B cell (primary cell): ENCODE measurements around the gene GFPT2. TPM values are rescaled to one million over a fixed set of nuclear protein-coding genes. Genes with fewer than 3 reads are reported as not detected.

Source experiments
- ATAC-seq: fragments of 200-7000 bp; cut with Tn5 transposase; one replicate; pipeline ENCODE4 v1.10.0; 2021; ENCODE audit warnings: low read depth, mild to moderate bottlenecking, moderate number of reproducible peaks, moderate library complexity
- CTCF ChIA-PET: fragments of 350-600 bp; sonication (Branson Sonifier 250); formaldehyde crosslinking; loops from one replicate; lab custom pipeline; 2021; ENCODE audit warnings: antibody characterized with exemption, inconsistent platforms; lab: Charles Lee
- POLR2A ChIA-PET: fragments of 350-600 bp; sonication (Branson Sonifier 250); formaldehyde crosslinking; loops from one replicate; lab custom pipeline; 2021; ENCODE audit warnings: antibody characterized with exemption; lab: Charles Lee
- DNase-seq: peaks from one replicate; pipeline ENCODE4 v3.0.0; 2013
- H2AFZ ChIP-seq: 2 replicates; pipeline ENCODE4 v1.6.1; 2012; ENCODE audit warnings: mild to moderate bottlenecking, low read depth, low read length; ENCODE audit not compliant: insufficient read depth, poor library complexity, severe bottlenecking
- H3K27ac ChIP-seq, 2 donors: 1 replicate in 1 of 2; 2 replicates in 1 of 2; pipeline ENCODE4 v1.5.1; 2012 to 2013; ENCODE audit warnings: low read length in 2 of 2, mild to moderate bottlenecking in 2 of 2, moderate library complexity in 1 of 2
- H3K27me3 ChIP-seq, 4 experiments: fragments of 200-600 bp in 1 of 4; sonication (generic) in 1 of 4; replicated peaks in 1 of 4; 1 replicate in 2 of 4; 2 replicates in 2 of 4; pipeline versions ENCODE4 v1.6.1 to v1.7.0; 2013 to 2016; ENCODE audit warnings: low read length in 3 of 4, mild to moderate bottlenecking in 2 of 4, mixed read lengths in 1 of 4, moderate library complexity in 1 of 4; ENCODE audit not compliant: insufficient read depth in 4 of 4, control insufficient read depth in 3 of 4; ENCODE audit errors: control extremely low read depth in 1 of 4
- H3K36me3 ChIP-seq, 2 experiments: replicated peaks in 1 of 2; 1 replicate in 1 of 2; 2 replicates in 1 of 2; pipeline versions ENCODE4 v1.6.1 to v1.7.1; 2013; ENCODE audit warnings: low read length in 1 of 2; ENCODE audit not compliant: insufficient read depth in 2 of 2, control insufficient read depth in 1 of 2; ENCODE audit errors: control extremely low read depth in 1 of 2, extremely low read depth in 1 of 2
- H3K4me1 ChIP-seq, 2 donors: fragments of 200-600 bp in 1 of 2; sonication (generic) in 1 of 2; 1 replicate in 1 of 2; 2 replicates in 1 of 2; pipeline versions ENCODE4 v1.5.1 to v1.6.1; 2013 to 2017; ENCODE audit warnings: low read length in 2 of 2; ENCODE audit not compliant: control insufficient read depth in 2 of 2, insufficient read depth in 2 of 2
- H3K4me2 ChIP-seq: replicated peaks from 2 replicates; pipeline ENCODE3; 2012; ENCODE audit warnings: mild to moderate bottlenecking, low read depth, low read length; ENCODE audit not compliant: poor library complexity, severe bottlenecking
- H3K4me3 ChIP-seq, 5 experiments: fragments of 200-600 bp in 1 of 5; sonication (generic) in 1 of 5; 1 replicate in 3 of 5; 2 replicates in 2 of 5; pipeline versions ENCODE4 v1.5.1 to v1.7.0; 2011 to 2016; ENCODE audit warnings: low read length in 4 of 5, mild to moderate bottlenecking in 4 of 5, low read depth in 2 of 5, control low read depth in 1 of 5, moderate library complexity in 1 of 5; ENCODE audit not compliant: insufficient read depth in 1 of 5; ENCODE audit errors: control extremely low read depth in 1 of 5, extremely low read depth in 1 of 5
- H3K79me2 ChIP-seq: fragments of 200-600 bp; sonication (generic); one replicate; pipeline ENCODE4 v1.6.0; 2016; ENCODE audit warnings: low read length; ENCODE audit not compliant: control insufficient read depth, insufficient read depth
- H3K9ac ChIP-seq: fragments of 200-600 bp; sonication (generic); 2 replicates; pipeline ENCODE4 v1.6.1; 2017; ENCODE audit warnings: mild to moderate bottlenecking, low read length, moderate library complexity
- H3K9me3 ChIP-seq, 3 donors: one replicate each; pipeline versions ENCODE4 v1.6.1 to v1.7.1; 2013; ENCODE audit warnings: low read length in 2 of 3; ENCODE audit not compliant: control insufficient read depth in 2 of 3, insufficient read depth in 1 of 3; ENCODE audit errors: control extremely low read depth in 1 of 3
- H4K20me1 ChIP-seq: 2 replicates; pipeline ENCODE4 v1.6.0; 2012; ENCODE audit warnings: mild to moderate bottlenecking, low read length; ENCODE audit not compliant: insufficient read depth, control insufficient read depth, poor library complexity, severe bottlenecking
- H3K27ac Mint-ChIP-seq: one replicate; pipeline ENCODE4 v1.8.0; 2021; ENCODE audit warnings: mixed read lengths
- H3K27me3 Mint-ChIP-seq: one replicate; pipeline ENCODE4 v1.8.0; 2021; ENCODE audit warnings: mixed read lengths
- H3K4me1 Mint-ChIP-seq: one replicate; pipeline ENCODE4 v1.8.0; 2021; ENCODE audit warnings: mixed read lengths
- H3K4me3 Mint-ChIP-seq: one replicate; pipeline ENCODE4 v1.8.0; 2021; ENCODE audit warnings: mixed read lengths
- H3K9me3 Mint-ChIP-seq: one replicate; pipeline ENCODE4 v1.8.0; 2022; ENCODE audit warnings: mixed read lengths; ENCODE audit not compliant: insufficient read depth
- CTCF ChIP-seq: fragments of 200-600 bp; IDR thresholded peaks from one replicate; pipeline ENCODE4 v1.8.0; 2022; ENCODE audit warnings: antibody characterized with exemption, mild to moderate bottlenecking
- EZH2 ChIP-seq: IDR thresholded peaks from 2 replicates; pipeline ENCODE4 v1.6.1; 2012; ENCODE audit warnings: borderline replicate concordance, low read depth, mild to moderate bottlenecking, moderate library complexity, low read length; ENCODE audit not compliant: insufficient read depth, poor library complexity, severe bottlenecking
- WGBS: methylation state at CpG from one replicate; pipeline ENCODE4 v1.1.5; 2013; ENCODE audit warnings: missing lambda C conversion rate; ENCODE audit not compliant: insufficient coverage; 5-methylcytosine and 5-hydroxymethylcytosine counted together
- intact Hi-C: fragments of 100-400 bp; cut with micrococcal nuclease; formaldehyde crosslinking; loops from one replicate; pipeline ENCODE4 v1.10.0; 2022
- polyA plus RNA-seq: library from polyadenylated mRNA; depleted of rRNA; stranded (reverse); fragments of >200 nt; gene quantifications from 2 replicates; pipeline ENCODE4 v1.2.3, GENCODE V29; 2012
- total RNA-seq, 2 donors: library from RNA; stranded (reverse); fragments of 120-200 nt in 1 of 2; gene quantifications; 1 replicate in 1 of 2; 2 replicates in 1 of 2; pipeline versions ENCODE4 v1.2.3 to v1.2.4, GENCODE V29; 2013 to 2022

The GFPT2 gene
- total and polyA plus RNA-seq, 2 donors (not counting 1 experiment from before 2014, with no cell fraction given), result 0.03 to 2.8 TPM

GRCh38 chr5:180377556-180378197 is 24.5 kb upstream of the GFPT2 start:
- H3K4me1 Mint-ChIP-seq, result no peaks in the 10 kb centered on the region
- H3K27ac Mint-ChIP-seq, result no peak overlapping the region
- no peak for ATAC-seq
- no peaks in the 10 kb centered on the region for H3K9me3 Mint-ChIP-seq
- no peak overlapping the region for H3K4me3 Mint-ChIP-seq
- H3K9me3 ChIP-seq, result peaks cover 0 to 6% (median 0%) of the 10 kb centered on the region in 3 donors
- H3K27ac ChIP-seq, result no peak overlapping the region
- H3K79me2 ChIP-seq, result no peaks in the 10 kb centered on the region
- no peak for DNase-seq
- intact Hi-C loops, result no loop called here
- POLR2A ChIA-PET, result no interaction called here
- H4K20me1 ChIP-seq, result no peaks in the 10 kb centered on the region
- H3K36me3 ChIP-seq, result no peaks in the 10 kb centered on the region
- no peaks in the 10 kb centered on the region for H3K27me3 Mint-ChIP-seq
- no peak overlapping the region for H2AFZ ChIP-seq
- H3K9ac ChIP-seq, result no peak overlapping the region
- no peak overlapping the region for H3K4me2 ChIP-seq
- 85% methylated on average over 13 of the region's 13 CpGs for WGBS
- no peaks in the 10 kb centered on the region for H3K27me3 ChIP-seq
- CTCF ChIA-PET, result no interaction called here
- no peaks in the 10 kb centered on the region for H3K4me1 ChIP-seq
- H3K4me3 ChIP-seq, result no peak overlapping the region
- TF ChIP-seq CTCF, result no peak
- no peak for TF ChIP-seq EZH2

DNA sequence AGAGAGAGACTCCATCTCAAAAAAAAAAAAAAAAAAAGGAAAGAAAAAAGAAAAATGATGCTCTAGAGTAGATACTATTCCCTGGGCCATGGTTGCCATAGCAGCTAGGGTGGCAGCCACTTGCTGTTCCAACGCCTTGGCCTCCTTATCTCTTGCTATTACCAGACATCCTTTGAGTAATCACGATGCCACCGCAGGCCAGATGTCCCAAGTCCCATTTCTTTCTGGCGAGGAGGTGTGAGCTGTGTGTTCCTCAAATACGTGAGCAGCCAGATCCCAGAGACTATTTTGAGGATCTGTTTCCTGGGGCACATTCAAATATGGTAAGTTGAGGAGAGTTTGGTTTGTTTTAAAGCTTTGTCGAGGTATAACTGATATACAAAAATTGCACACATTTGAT is 23.4 kb upstream of the GFPT2 start:
- intact Hi-C loops, result no loop called here

More for the DNA sequence above, 23.4 kb upstream of the GFPT2 start:
- no peaks in the 10 kb centered on the region for H3K4me1 Mint-ChIP-seq
- Histone ChIP-seq H4K20me1 (no peaks in the 10 kb centered on the region), H3K4me2 (no peak overlapping the region), H3K79me2 (no peaks in the 10 kb centered on the region), H3K4me3 (no peak overlapping the region), H3K9me3 (peaks cover 0 to 7% (median 0%) of the 10 kb centered on the region in 3 donors), H3K27me3 (peaks cover 0 to 3% (median 0%) of the 10 kb centered on the region in 4 experiments), H2AFZ (no peak overlapping the region), H3K36me3 (no peaks in the 10 kb centered on the region), H3K4me1 (no peaks in the 10 kb centered on the region), H3K27ac (no peak overlapping the region), H3K9ac (no peak overlapping the region)
- no peak for TF ChIP-seq EZH2
- no peak for TF ChIP-seq CTCF
- 83% methylated on average over 4 of the region's 6 CpGs for WGBS
- ChIA-PET CTCF (no interaction called here), POLR2A (no interaction called here)
- H3K9me3 Mint-ChIP-seq, result no peaks in the 10 kb centered on the region
- no peak overlapping the region for H3K27ac Mint-ChIP-seq
- no peak overlapping the region for H3K4me3 Mint-ChIP-seq
- no peak for ATAC-seq
- no peak for DNase-seq
- no peaks in the 10 kb centered on the region for H3K27me3 Mint-ChIP-seq
